ENCODE measurements around the gene PIR. TPM values are rescaled to one million over a fixed set of nuclear protein-coding genes. Genes with fewer than 3 reads are reported as not detected.

PIR gene
- total RNA-seq, 1 donor from 2014 or later, result 4.9 TPM

- no peak for TF ChIP-seq CTCF (IDR thresholded peaks at IDR 0.05; ENCODE audit: insufficient read depth, low read length, poor library complexity, severe bottlenecking)
- DNase-seq (ENCODE audit: low read depth), result no peak
- Histone ChIP-seq H3K27me3 (ENCODE audit: control insufficient read depth, insufficient read depth, low read length) (no peaks in the 10 kb centered on the region), H3K4me3 (ENCODE audit: low read depth, low read length) (no peak overlapping the region), H3K36me3 (ENCODE audit: control insufficient read depth, insufficient read depth, low read length) (no peaks in the 10 kb centered on the region)
Measured at GRCh38 chrX:15509845-15510244, 16.7 kb upstream of the PIR start.

GRCh38 chrX:15507005-15507404 is 13.9 kb upstream of the PIR start:
- Histone ChIP-seq H3K36me3 (ENCODE audit: control insufficient read depth, insufficient read depth, low read length) (no peaks in the 10 kb centered on the region), H3K27me3 (ENCODE audit: control insufficient read depth, insufficient read depth, low read length) (no peaks in the 10 kb centered on the region), H3K4me3 (ENCODE audit: low read depth, low read length) (no peak overlapping the region)
- TF ChIP-seq CTCF (IDR thresholded peaks at IDR 0.05; ENCODE audit: insufficient read depth, low read length, poor library complexity, severe bottlenecking), result no peak
- no peak for DNase-seq (ENCODE audit: low read depth)

GRCh38 chrX:15505101-15505500 is 12.0 kb upstream of the PIR start:
- no peak for TF ChIP-seq CTCF (IDR thresholded peaks at IDR 0.05; ENCODE audit: insufficient read depth, low read length, poor library complexity, severe bottlenecking)
- no peak overlapping the region for H3K4me3 ChIP-seq (ENCODE audit: low read depth, low read length)
- no peak for DNase-seq (ENCODE audit: low read depth)
- H3K36me3 ChIP-seq (ENCODE audit: control insufficient read depth, insufficient read depth, low read length), result no peaks in the 10 kb centered on the region
- peaks cover 2% of the 10 kb centered on the region for H3K27me3 ChIP-seq (ENCODE audit: control insufficient read depth, insufficient read depth, low read length)

GRCh38 chrX:15504661-15505060 is 11.5 kb upstream of the PIR start:
- TF ChIP-seq CTCF (IDR thresholded peaks at IDR 0.05; ENCODE audit: insufficient read depth, low read length, poor library complexity, severe bottlenecking), result no peak
- Histone ChIP-seq H3K36me3 (ENCODE audit: control insufficient read depth, insufficient read depth, low read length) (no peaks in the 10 kb centered on the region), H3K27me3 (ENCODE audit: control insufficient read depth, insufficient read depth, low read length) (peaks cover 2% of the 10 kb centered on the region), H3K4me3 (ENCODE audit: low read depth, low read length) (no peak overlapping the region)
- no peak for DNase-seq (ENCODE audit: low read depth)

- TF ChIP-seq CTCF (IDR thresholded peaks at IDR 0.05; ENCODE audit: insufficient read depth, low read length, poor library complexity, severe bottlenecking), result no peak
- no peak for DNase-seq (ENCODE audit: low read depth)
- Histone ChIP-seq H3K36me3 (ENCODE audit: control insufficient read depth, insufficient read depth, low read length) (no peaks in the 10 kb centered on the region), H3K4me3 (ENCODE audit: low read depth, low read length) (no peak overlapping the region), H3K27me3 (ENCODE audit: control insufficient read depth, insufficient read depth, low read length) (peaks cover 2% of the 10 kb centered on the region)
Measured at GRCh38 chrX:15501506-15501905, 8.4 kb upstream of the PIR start.

GRCh38 chrX:15500497-15500966 is 7.4 kb upstream of the PIR start, which contains the start of gene BMX:
BMX (plus strand) TSS chrX:15500807; CDS start chrX:15508354, 7,547 bp downstream.
- Histone ChIP-seq H3K36me3 (ENCODE audit: control insufficient read depth, insufficient read depth, low read length) (no peaks in the 10 kb centered on the region), H3K27me3 (ENCODE audit: control insufficient read depth, insufficient read depth, low read length) (peaks cover 2% of the 10 kb centered on the region), H3K4me3 (ENCODE audit: low read depth, low read length) (no peak within 1 kb of the TSS)
- DNase-seq (ENCODE audit: low read depth), result no peak
- no peak for TF ChIP-seq CTCF (IDR thresholded peaks at IDR 0.05; ENCODE audit: insufficient read depth, low read length, poor library complexity, severe bottlenecking)

Measured in kidney epithelial cell (primary cell).